Panc1 (cell line): Measurements from ENCODE around the gene NHLRC1. TPM values are rescaled to one million over a fixed set of nuclear protein-coding genes. Genes with fewer than 3 reads are reported as not detected.

Source experiments
- ATAC-seq: fragments of 200-7000 bp; cut with Tn5 transposase; 2 replicates; pipeline ENCODE4 v1.9.1; 2020; ENCODE audit warnings: mild to moderate bottlenecking, moderate library complexity
- BruUV-seq: library from RNA; stranded (reverse); fragments of 400-500 nt; replicated peaks from 2 replicates; lab custom pipeline; 2021; lab: Mats Ljungman, UMichigan
- CTCF ChIA-PET: fragments of 300-600 bp; sonication (Branson Sonifier 250); formaldehyde crosslinking; loops from one replicate; lab custom pipeline; 2022; ENCODE audit warnings: antibody characterized with exemption; lab: Charles Lee
- POLR2A ChIA-PET: fragments of 300-600 bp; sonication (Branson Sonifier 250); formaldehyde crosslinking; loops from one replicate; lab custom pipeline; 2022; ENCODE audit warnings: antibody characterized with exemption; lab: Charles Lee
- DNase-seq: peaks from one replicate; pipeline ENCODE4 v3.0.0-alpha.2; 2010; ENCODE audit warnings: low read depth, low spot score
- H3K27ac ChIP-seq: 2 replicates; pipeline ENCODE4 v1.5.1; 2011; ENCODE audit warnings: mild to moderate bottlenecking, low read length, inconsistent platforms
- H3K27me3 ChIP-seq: fragments of 200-500 bp; sonication (Bioruptor generic); 2 replicates; pipeline ENCODE4 v1.6.0; 2014; ENCODE audit warnings: low read length, inconsistent platforms; ENCODE audit not compliant: control insufficient read depth, insufficient read depth
- H3K36me3 ChIP-seq: fragments of 200-500 bp; sonication (Bioruptor generic); 2 replicates; pipeline ENCODE4 v1.5.1; 2014; ENCODE audit warnings: inconsistent platforms, mild to moderate bottlenecking, low read length, moderate library complexity; ENCODE audit not compliant: control insufficient read depth, insufficient read depth
- H3K4me1 ChIP-seq: 2 replicates; pipeline ENCODE4 v1.5.1; 2011; ENCODE audit warnings: inconsistent platforms, mild to moderate bottlenecking, low read length, moderate library complexity; ENCODE audit not compliant: control insufficient read depth, insufficient read depth
- H3K4me3 ChIP-seq, 2 experiments: 2 replicates each; pipeline ENCODE4 v1.5.1; 2011 to 2012; ENCODE audit warnings: low read depth in 2 of 2, low read length in 2 of 2, mild to moderate bottlenecking in 2 of 2, inconsistent platforms in 1 of 2, moderate library complexity in 1 of 2
- H3K9me3 ChIP-seq: fragments of 200-500 bp; sonication (Bioruptor generic); 2 replicates; pipeline ENCODE4 v1.5.1; 2014; ENCODE audit warnings: low read depth, mild to moderate bottlenecking, inconsistent platforms, low read length, moderate library complexity; ENCODE audit not compliant: control insufficient read depth, insufficient read depth
- POLR2AphosphoS5 ChIP-seq: IDR thresholded peaks from 2 replicates; pipeline ENCODE4 v1.6.1; 2012; ENCODE audit warnings: mild to moderate bottlenecking, low read depth, low read length, moderate library complexity
- SIN3A ChIP-seq: IDR thresholded peaks from 2 replicates; pipeline ENCODE4 v1.6.1; 2012; ENCODE audit warnings: low read depth, mild to moderate bottlenecking, low read length, moderate library complexity, borderline replicate concordance; ENCODE audit not compliant: insufficient read depth
- TCF7L2 ChIP-seq: IDR thresholded peaks from 2 replicates; pipeline ENCODE4 v1.6.1; 2011; ENCODE audit warnings: mild to moderate bottlenecking, low read depth, low read length, inconsistent platforms
- in situ Hi-C: cut with HindIII; loops from 2 replicates; pipeline ENCODE4 v1.10.0; 2016; ENCODE audit warnings: low sequenced_read_pairs, low pct_unique_long_range_greater_than_20kb
- intact Hi-C: fragments of 100-400 bp; cut with micrococcal nuclease; formaldehyde crosslinking; loops from one replicate; pipeline ENCODE4 v1.10.0; 2022; ENCODE audit not compliant: unreplicated experiment
- total RNA-seq: library from RNA; stranded (reverse); gene quantifications from one replicate; pipeline ENCODE4 v1.2.1, GENCODE V29; 2021; ENCODE audit not compliant: unreplicated experiment
- TF ChIP-seq, protein P1 (sequence below): fragments of 450-650 bp; IDR thresholded peaks from 2 replicates; pipeline ENCODE4 v1.5.1; 2017; ENCODE audit warnings: mild to moderate bottlenecking
- TF ChIP-seq, protein P2 (sequence below), 2 experiments: IDR thresholded peaks; 2 replicates each; pipeline ENCODE4 v1.6.1; 2011 to 2012; ENCODE audit warnings: low read depth in 2 of 2, control low read depth in 1 of 2, low read length in 1 of 2, mild to moderate bottlenecking in 1 of 2, moderate library complexity in 1 of 2; ENCODE audit not compliant: insufficient read depth in 1 of 2

Gene NHLRC1
- total RNA-seq, 1 experiment from 2014 or later = 2.1 TPM

DNA sequence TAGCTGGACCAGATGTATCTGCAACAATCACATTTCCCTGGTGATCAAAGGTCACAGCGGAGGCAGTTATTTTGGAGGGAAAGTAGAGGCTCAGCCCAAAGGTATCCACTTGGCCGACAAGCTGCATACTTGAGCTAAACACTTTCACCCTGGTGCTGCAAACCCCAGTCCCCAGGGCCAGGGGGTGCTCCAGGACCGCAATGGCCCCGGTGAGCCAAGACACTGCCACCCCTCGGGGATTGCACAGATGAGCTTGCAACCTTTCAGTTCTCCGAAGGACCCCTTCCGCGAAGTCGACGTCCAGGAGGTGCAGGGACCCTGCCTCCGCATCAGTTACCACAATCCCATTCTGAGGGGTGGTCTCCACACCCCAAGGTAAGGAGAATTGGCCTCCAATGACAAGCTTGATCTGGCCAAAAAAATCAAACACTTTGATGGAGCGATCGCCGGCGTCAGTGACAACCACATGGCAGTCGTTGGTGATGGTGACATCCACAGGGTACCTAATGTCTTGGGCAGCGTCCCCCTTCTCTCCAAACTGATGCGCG lies 823 bp downstream of the NHLRC1 start:
- CTCF ChIA-PET = interaction anchor here (0.6 kb wide), 1 partner anchor 41 kb away, joined by 3 read pairs; no protein-coding TSS in a partner anchor
- no peaks in the 10 kb centered on the region for H3K4me1 ChIP-seq
- TF ChIP-seq, protein P1, sequence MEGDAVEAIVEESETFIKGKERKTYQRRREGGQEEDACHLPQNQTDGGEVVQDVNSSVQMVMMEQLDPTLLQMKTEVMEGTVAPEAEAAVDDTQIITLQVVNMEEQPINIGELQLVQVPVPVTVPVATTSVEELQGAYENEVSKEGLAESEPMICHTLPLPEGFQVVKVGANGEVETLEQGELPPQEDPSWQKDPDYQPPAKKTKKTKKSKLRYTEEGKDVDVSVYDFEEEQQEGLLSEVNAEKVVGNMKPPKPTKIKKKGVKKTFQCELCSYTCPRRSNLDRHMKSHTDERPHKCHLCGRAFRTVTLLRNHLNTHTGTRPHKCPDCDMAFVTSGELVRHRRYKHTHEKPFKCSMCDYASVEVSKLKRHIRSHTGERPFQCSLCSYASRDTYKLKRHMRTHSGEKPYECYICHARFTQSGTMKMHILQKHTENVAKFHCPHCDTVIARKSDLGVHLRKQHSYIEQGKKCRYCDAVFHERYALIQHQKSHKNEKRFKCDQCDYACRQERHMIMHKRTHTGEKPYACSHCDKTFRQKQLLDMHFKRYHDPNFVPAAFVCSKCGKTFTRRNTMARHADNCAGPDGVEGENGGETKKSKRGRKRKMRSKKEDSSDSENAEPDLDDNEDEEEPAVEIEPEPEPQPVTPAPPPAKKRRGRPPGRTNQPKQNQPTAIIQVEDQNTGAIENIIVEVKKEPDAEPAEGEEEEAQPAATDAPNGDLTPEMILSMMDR = no peak
- TF ChIP-seq, protein P2, sequence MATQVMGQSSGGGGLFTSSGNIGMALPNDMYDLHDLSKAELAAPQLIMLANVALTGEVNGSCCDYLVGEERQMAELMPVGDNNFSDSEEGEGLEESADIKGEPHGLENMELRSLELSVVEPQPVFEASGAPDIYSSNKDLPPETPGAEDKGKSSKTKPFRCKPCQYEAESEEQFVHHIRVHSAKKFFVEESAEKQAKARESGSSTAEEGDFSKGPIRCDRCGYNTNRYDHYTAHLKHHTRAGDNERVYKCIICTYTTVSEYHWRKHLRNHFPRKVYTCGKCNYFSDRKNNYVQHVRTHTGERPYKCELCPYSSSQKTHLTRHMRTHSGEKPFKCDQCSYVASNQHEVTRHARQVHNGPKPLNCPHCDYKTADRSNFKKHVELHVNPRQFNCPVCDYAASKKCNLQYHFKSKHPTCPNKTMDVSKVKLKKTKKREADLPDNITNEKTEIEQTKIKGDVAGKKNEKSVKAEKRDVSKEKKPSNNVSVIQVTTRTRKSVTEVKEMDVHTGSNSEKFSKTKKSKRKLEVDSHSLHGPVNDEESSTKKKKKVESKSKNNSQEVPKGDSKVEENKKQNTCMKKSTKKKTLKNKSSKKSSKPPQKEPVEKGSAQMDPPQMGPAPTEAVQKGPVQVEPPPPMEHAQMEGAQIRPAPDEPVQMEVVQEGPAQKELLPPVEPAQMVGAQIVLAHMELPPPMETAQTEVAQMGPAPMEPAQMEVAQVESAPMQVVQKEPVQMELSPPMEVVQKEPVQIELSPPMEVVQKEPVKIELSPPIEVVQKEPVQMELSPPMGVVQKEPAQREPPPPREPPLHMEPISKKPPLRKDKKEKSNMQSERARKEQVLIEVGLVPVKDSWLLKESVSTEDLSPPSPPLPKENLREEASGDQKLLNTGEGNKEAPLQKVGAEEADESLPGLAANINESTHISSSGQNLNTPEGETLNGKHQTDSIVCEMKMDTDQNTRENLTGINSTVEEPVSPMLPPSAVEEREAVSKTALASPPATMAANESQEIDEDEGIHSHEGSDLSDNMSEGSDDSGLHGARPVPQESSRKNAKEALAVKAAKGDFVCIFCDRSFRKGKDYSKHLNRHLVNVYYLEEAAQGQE (IDR thresholded peaks at IDR 0.05; ENCODE audit: insufficient read depth in 1 of 2, low read depth in 2 of 2, low read length in 1 of 2) = no peak
- TF ChIP-seq POLR2AphosphoS5 = no peak
- no peak for TF ChIP-seq SIN3A
- no peak for TF ChIP-seq TCF7L2
- in situ Hi-C loops (no loop called here), intact Hi-C loops (loop anchor here (10.0 kb wide), 3 partner anchors 137 to 307 kb away; partner anchors contain the start of gene KIF13A)
- POLR2A ChIA-PET = no interaction called here
- no peaks in the 10 kb centered on the region for H3K27me3 ChIP-seq
- H3K4me3 ChIP-seq = no peak overlapping the region
- no peaks in the 10 kb centered on the region for H3K9me3 ChIP-seq
- ATAC-seq (no peak), DNase-seq (no peak)
- no peak overlapping the region for H3K27ac ChIP-seq
- BruUV-seq = no TSS peak
- H3K36me3 ChIP-seq = no peaks in the 10 kb centered on the region

DNA sequence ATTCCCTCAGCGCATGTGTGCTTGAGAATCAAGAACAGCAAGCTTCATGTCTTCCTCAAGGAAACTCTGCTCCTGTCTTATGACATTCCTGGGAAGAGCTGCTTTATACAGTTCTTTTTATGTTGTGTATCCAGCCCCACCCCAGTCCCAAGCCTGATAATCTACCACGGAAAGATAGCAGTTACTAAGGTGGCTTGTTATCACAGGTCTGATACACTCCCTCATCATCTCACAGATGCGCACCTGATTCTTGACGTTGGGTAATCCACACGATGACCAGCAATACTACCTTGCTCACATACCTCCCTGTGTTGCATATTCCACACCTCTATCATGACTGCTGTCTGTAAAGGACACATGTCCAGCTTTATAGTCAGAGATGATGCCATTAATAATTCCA lies 3.2 kb downstream of the NHLRC1 start:
- no peak for DNase-seq

More for the DNA sequence above, 3.2 kb downstream of the NHLRC1 start:
- BruUV-seq = no TSS peak
- intact Hi-C loops (no loop called here), in situ Hi-C loops (no loop called here)
- CTCF ChIA-PET = no interaction called here
- Histone ChIP-seq H3K4me1 (no peaks in the 10 kb centered on the region), H3K27me3 (no peaks in the 10 kb centered on the region), H3K27ac (no peak overlapping the region), H3K4me3 (no peak overlapping the region), H3K36me3 (no peaks in the 10 kb centered on the region), H3K9me3 (no peaks in the 10 kb centered on the region)
- ATAC-seq = no peak
- TF ChIP-seq, protein P2 (IDR thresholded peaks at IDR 0.05; ENCODE audit: insufficient read depth in 1 of 2, low read depth in 2 of 2, low read length in 1 of 2) = no peak
- TF ChIP-seq TCF7L2 (no peak), POLR2AphosphoS5 (no peak)
- TF ChIP-seq, protein P1 = no peak
- POLR2A ChIA-PET = no interaction called here
